HG03558 (cell line): ENCODE measurements around the gene ORAI2.
A peak's percentile ranks its signal among the peaks of the same experiment; 100 is the strongest.
"Not testable (repeated sequence)": the region's sequence is repeated elsewhere in the genome, so short reads cannot be mapped to it uniquely, and the experiment has no call there.

Source experiments
- ATAC-seq: cut with Tn5 transposase; IDR thresholded peaks from one replicate; pipeline ENCODE4 v1.9.1; 2021; ENCODE audit warnings: moderate number of reproducible peaks; ENCODE audit not compliant: unreplicated experiment; ENCODE audit errors: extremely low read depth

ORAI2 gene

DNA sequence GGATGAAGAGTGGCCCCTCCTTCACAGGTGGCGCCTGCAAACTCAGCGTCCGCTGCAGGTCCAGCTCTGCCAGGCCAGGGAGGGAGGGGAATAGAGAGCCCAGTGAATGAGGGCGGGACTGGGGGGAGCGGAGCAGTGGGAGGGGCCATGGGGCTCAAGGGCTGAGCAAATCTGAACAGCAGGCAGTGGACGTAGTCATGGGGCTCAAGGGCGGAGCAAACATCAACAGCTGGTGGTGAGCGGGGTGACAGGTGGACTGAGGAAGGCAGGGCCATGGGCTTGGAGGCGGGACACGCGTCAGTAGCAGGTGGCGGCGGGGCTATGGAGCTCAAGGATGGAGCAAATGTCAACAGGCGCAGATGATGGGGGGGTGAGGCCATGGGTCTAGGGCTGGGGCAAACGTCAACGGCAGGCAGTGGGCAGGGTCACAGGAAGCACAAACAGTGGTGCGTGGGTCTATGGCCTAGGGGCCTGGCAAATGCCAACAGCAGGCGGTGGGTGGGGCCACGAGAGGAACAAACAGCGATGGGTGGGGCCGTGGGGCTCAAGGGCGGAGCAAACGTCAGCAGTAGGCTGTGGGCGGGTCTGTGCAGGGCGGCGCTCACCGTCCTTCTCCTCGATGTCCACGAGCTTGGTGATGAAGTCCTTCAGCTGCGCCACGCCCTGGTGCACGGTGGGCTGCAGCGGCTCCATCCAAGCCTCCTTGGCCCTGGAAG lies 60.0 kb downstream of the ORAI2 start:
- not testable (repeated sequence) for ATAC-seq

- not testable (repeated sequence) for ATAC-seq
Measured at GRCh38 chr7:102494026-102494425, 60.7 kb downstream of the ORAI2 start.

DNA sequence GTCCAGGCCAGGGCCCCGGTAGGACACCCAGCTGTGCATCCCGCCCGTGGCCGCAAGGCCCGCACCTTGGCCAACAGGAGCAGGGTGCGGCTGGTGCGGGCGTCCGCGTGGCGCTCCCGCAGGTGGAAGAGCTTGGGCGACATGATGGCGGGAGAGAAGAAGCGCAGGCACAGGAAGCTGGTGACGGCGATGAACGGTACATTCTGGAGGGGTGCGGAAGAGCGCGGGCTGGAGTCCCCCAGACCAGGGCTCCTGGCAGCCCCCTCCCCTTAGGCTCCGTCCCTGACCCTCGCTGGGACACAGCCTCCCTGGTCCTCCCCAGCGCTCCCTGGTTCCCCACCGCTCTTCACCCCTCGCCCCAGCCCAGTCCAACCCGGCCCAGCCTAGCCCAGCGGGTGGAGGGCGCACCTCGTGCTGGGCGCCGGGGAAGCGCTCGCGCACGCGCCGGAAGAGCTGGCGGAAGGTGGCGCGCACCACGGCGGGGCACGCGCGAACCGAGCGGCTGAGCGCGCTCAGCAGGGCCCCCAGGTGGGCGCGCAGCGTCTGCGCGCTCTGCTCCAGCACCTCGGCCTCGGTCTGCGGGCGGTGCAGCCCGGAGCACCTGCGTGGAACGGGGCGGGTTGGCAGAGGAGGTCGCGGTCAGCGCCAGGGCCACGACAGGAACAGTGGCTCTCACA lies 61.2 kb downstream of the ORAI2 start:
- peak; percentile 51 for ATAC-seq

DNA sequence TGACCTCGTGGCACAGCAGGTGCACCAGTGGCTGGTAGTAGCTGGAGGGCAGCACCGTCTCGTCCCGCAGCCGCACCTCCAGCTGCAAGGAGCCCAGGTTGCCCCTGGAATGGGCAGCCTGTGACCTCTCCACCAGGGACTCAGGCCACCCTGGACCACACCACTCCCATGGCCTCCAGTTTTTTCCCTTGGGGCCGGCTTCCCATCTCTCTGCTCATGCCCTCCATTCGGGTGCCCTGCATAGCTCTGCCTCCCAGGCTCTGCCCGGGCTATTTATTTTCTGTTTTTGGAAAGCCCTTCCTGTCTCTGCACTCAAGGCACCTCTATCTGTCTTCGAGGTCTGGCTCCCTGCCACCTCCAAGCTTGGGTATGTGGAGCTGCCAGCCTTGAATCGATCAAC lies 63.5 kb downstream of the ORAI2 start:
- not testable (repeated sequence) for ATAC-seq

- not testable (repeated sequence) for ATAC-seq
Measured at GRCh38 chr7:102497308-102497707, 63.9 kb downstream of the ORAI2 start.

GRCh38 chr7:102498321-102498720 lies 64.9 kb downstream of the ORAI2 start:
- not testable (repeated sequence) for ATAC-seq

GRCh38 chr7:102503141-102503540 lies 69.8 kb downstream of the ORAI2 start:
- not testable (repeated sequence) for ATAC-seq

GRCh38 chr7:102505298-102506185 lies 72.2 kb downstream of the ORAI2 start:
- ATAC-seq, result not testable (repeated sequence)
